ENCODE results near the gene ACBD4. TPM values are rescaled to one million over a fixed set of nuclear protein-coding genes. Genes with fewer than 3 reads are reported as not detected.
A peak's percentile ranks its signal among the peaks of the same experiment; 100 is the strongest.

The ACBD4 gene
- total RNA-seq, 6 donors from 2014 or later = 9.7 to 68.1 (median 23.4) TPM

GRCh38 chr17:45113424-45113754 lies 22.1 kb upstream of the ACBD4 start:
- peaks cover 0 to 45% (median 6%) of the 10 kb centered on the region in 4 donors for H3K36me3 ChIP-seq
- no peaks in the 10 kb centered on the region for H3K9me3 ChIP-seq
- ATAC-seq (ENCODE audit: low FRiP score in 2 of 2) (no peak), DNase-seq (no peak)
- no peaks in the 10 kb centered on the region for H3K27me3 ChIP-seq
- no peak overlapping the region for H3K27ac ChIP-seq
- TF ChIP-seq POLR2A (IDR thresholded peaks at IDR 0.05) = no peak
- TF ChIP-seq POLR2AphosphoS5 (IDR thresholded peaks at IDR 0.05) = no peak
- no peak for TF ChIP-seq EP300 (IDR thresholded peaks at IDR 0.05)
- no peak for TF ChIP-seq CTCF (IDR thresholded peaks at IDR 0.05)
- 86 to 92% methylated on average over 4 to 9 of the region's 9 CpGs for WGBS, 2 donors
- no peaks in the 10 kb centered on the region for H3K4me1 ChIP-seq
- no peak overlapping the region for H3K4me3 ChIP-seq

DNA sequence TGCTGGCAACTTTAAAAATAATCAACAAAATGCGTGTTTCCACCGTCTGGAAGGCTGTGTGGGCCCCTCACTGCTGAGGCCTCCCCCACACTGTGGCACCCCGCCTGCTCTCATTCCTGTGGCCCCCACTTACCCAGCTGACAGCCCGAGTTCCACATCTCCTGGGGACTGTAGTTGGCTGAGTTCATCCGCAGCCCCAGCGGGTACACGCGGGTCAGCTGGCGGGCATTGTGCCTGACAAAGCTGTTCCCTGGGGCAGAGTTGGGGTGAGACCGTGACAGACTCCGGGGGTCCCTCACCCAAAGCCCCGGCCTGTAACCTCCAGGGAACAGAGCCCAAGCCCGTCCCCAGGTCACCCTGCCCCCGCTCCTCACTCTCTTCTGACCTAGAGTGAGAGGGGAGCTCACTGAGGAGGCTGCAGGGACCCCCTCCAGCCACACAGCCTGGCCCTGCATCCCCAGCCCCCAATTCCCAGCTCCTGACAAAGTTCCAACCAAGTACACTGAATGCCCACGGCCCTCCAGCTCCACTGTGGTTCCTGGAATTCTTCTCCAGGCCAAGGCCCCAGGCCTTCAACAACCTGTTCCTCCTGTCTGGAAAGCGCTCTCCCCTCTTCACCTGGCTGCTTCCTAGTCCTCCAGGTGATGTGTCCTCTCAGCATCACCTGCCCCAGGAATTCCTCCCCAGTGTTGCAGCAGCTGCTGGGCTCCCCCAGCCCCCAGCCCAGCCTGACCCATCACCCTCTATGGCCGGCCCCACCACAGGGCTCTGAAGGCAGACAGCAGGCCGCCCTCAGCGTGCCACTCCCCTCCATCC lies 21.2 kb upstream of the ACBD4 start:
- ATAC-seq (ENCODE audit: low FRiP score in 2 of 2) (peak in 1 of 2 donors; percentile 42), DNase-seq (no peak)
- Histone ChIP-seq H3K27me3 (no peaks in the 10 kb centered on the region), H3K27ac (no peak overlapping the region), H3K36me3 (peaks cover 0 to 49% (median 4%) of the 10 kb centered on the region in 4 donors), H3K9me3 (no peaks in the 10 kb centered on the region), H3K4me3 (no peak overlapping the region), H3K4me1 (no peaks in the 10 kb centered on the region)
- TF ChIP-seq CTCF (IDR thresholded peaks at IDR 0.05) = no peak
- TF ChIP-seq POLR2AphosphoS5 (IDR thresholded peaks at IDR 0.05) = no peak
- no peak for TF ChIP-seq EP300 (IDR thresholded peaks at IDR 0.05)
- TF ChIP-seq POLR2A (IDR thresholded peaks at IDR 0.05) = no peak
- 88 to 90% methylated on average over 11 to 18 of the region's 19 CpGs for WGBS, 2 donors

DNA sequence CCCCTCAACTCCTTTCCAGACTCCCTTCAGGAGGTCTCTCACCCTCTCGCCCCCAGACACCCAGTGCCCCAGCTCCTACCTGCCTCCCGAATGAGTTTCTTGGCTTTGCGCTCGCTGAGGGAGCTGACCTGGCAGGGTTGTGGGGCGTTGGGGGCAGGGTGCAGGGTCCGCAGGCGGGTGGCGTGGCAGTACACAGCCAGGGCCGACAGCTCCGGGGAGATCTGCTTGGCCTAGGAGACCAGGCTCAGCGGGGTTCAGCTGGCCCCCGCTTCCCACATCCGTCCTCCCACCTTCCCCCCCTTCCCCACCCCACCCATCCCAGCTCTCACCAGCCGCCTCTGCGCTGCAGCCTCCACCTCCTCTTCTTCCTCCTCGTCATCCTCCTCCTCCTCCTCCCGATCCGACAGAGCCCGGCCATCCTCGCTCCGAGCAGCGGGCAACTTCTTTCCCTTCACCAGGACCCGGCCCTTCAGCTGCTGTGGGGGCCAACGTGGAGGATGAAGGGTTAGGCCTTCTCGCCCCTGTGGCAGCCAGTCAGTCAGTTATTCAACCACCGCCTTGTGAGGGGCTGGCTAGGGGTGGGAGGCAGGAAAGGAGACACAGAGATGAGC lies 20.4 kb upstream of the ACBD4 start:
- Histone ChIP-seq H3K27ac (no peak overlapping the region), H3K4me3 (no peak overlapping the region), H3K4me1 (no peaks in the 10 kb centered on the region), H3K27me3 (no peaks in the 10 kb centered on the region), H3K36me3 (peaks cover 0 to 57% (median 6%) of the 10 kb centered on the region in 4 donors), H3K9me3 (no peaks in the 10 kb centered on the region)
- WGBS, 2 donors = 90 to 92% methylated on average over 24 to 26 of the region's 26 CpGs
- TF ChIP-seq CTCF (IDR thresholded peaks at IDR 0.05) = no peak
- TF ChIP-seq POLR2AphosphoS5 (IDR thresholded peaks at IDR 0.05) = no peak
- no peak for TF ChIP-seq POLR2A (IDR thresholded peaks at IDR 0.05)
- no peak for TF ChIP-seq EP300 (IDR thresholded peaks at IDR 0.05)
- no peak for ATAC-seq (ENCODE audit: low FRiP score in 2 of 2)
- no peak for DNase-seq

- no peaks in the 10 kb centered on the region for H3K4me1 ChIP-seq
- H3K9me3 ChIP-seq = no peaks in the 10 kb centered on the region
- H3K27ac ChIP-seq = no peak overlapping the region
- H3K27me3 ChIP-seq = no peaks in the 10 kb centered on the region
- DNase-seq (no peak), ATAC-seq (ENCODE audit: low FRiP score in 2 of 2) (no peak)
- H3K4me3 ChIP-seq = no peak overlapping the region
- 67 to 80% methylated on average over 11 of the region's 11 CpGs for WGBS, 2 donors
- TF ChIP-seq EP300 (IDR thresholded peaks at IDR 0.05) = no peak
- TF ChIP-seq POLR2AphosphoS5 (IDR thresholded peaks at IDR 0.05) = no peak
- no peak for TF ChIP-seq POLR2A (IDR thresholded peaks at IDR 0.05)
- no peak for TF ChIP-seq CTCF (IDR thresholded peaks at IDR 0.05)
- H3K36me3 ChIP-seq = peaks cover 0 to 65% (median 7%) of the 10 kb centered on the region in 4 donors
Measured at GRCh38 chr17:45115871-45116270, 19.6 kb upstream of the ACBD4 start.

Data from upper lobe of left lung (tissue), 6 donors.